Heart left ventricle (tissue), 16 donors: ENCODE results near the gene CFTR. TPM values are rescaled to one million over a fixed set of nuclear protein-coding genes. Genes with fewer than 3 reads are reported as not detected.

Source experiments
- ATAC-seq, 4 donors: fragments of 200-7000 bp; cut with Tn5 transposase; one replicate each; pipeline ENCODE4 v1.9.1; 2020 to 2022; ENCODE audit warnings: moderate library complexity in 4 of 4, mild to moderate bottlenecking in 3 of 4, moderate number of reproducible peaks in 1 of 4
- DNase-seq, 5 donors: peaks; one replicate each; pipeline ENCODE4 v3.0.0-alpha.2; 2020
- H3K27ac ChIP-seq, 12 donors: fragments of 200-600 bp; sonication (generic) in 4 of 12; one replicate each; pipeline versions ENCODE4 v1.5.0 to v1.8.0; 2016 to 2022; ENCODE audit warnings: mild to moderate bottlenecking in 2 of 12
- H3K27me3 ChIP-seq, 9 donors: fragments of 200-600 bp; sonication (generic) in 2 of 9; one replicate each; pipeline versions ENCODE4 v1.5.1 to v1.8.0; 2016 to 2022; ENCODE audit warnings: mild to moderate bottlenecking in 3 of 9
- H3K36me3 ChIP-seq, 9 donors: fragments of 200-600 bp; sonication (generic) in 2 of 9; one replicate each; pipeline versions ENCODE4 v1.5.0 to v1.8.0; 2018 to 2022; ENCODE audit warnings: mild to moderate bottlenecking in 2 of 9
- H3K4me1 ChIP-seq, 12 donors: fragments of 200-600 bp; sonication (generic) in 4 of 12; one replicate each; pipeline versions ENCODE4 v1.5.0 to v1.8.0; 2016 to 2022; ENCODE audit warnings: mild to moderate bottlenecking in 3 of 12
- H3K4me3 ChIP-seq, 12 donors: fragments of 200-600 bp; sonication (generic) in 4 of 12; one replicate each; pipeline versions ENCODE4 v1.5.0 to v1.8.0; 2017 to 2022; ENCODE audit warnings: mild to moderate bottlenecking in 9 of 12, moderate library complexity in 4 of 12
- H3K9me3 ChIP-seq, 12 donors: fragments of 200-600 bp; sonication (generic) in 4 of 12; one replicate each; pipeline versions ENCODE4 v1.5.0 to v1.8.0; 2016 to 2022; ENCODE audit warnings: mild to moderate bottlenecking in 1 of 12
- CTCF ChIP-seq, 12 donors: fragments of 200-600 bp; sonication (generic) in 4 of 12; IDR thresholded peaks; one replicate each; pipeline versions ENCODE4 v1.5.0 to v1.8.0; 2018 to 2022; ENCODE audit warnings: antibody characterized with exemption in 12 of 12, mild to moderate bottlenecking in 5 of 12
- POLR2A ChIP-seq, 2 donors: fragments of 450-650 bp; IDR thresholded peaks; one replicate each; pipeline ENCODE4 v1.6.1; 2017; ENCODE audit warnings: antibody characterized with exemption in 2 of 2, mild to moderate bottlenecking in 2 of 2, moderate library complexity in 2 of 2
- WGBS, 4 donors: extraction: QIAGEN DNeasy Blood & Tissue Kit in 2 of 4; methylation state at CpG; one replicate each; pipeline versions ENCODE4 v1.1.5 to v1.1.7; 2013 to 2018; 5-methylcytosine and 5-hydroxymethylcytosine counted together
- intact Hi-C, 10 donors: fragments of 100-400 bp; cut with DNase I; formaldehyde crosslinking; loops; one replicate each; pipeline versions ENCODE4 v1.11.1 to v1.14.2; 2022
- polyA plus RNA-seq, 2 donors: library from polyadenylated mRNA; stranded (reverse); fragments of 200-250 nt; gene quantifications; one replicate each; pipeline ENCODE4 v1.2.3, GENCODE V29; 2013
- total RNA-seq, 9 donors: library from RNA; depleted of rRNA in 2 of 9; stranded (reverse); fragments of >200 nt in 2 of 9; fragmentation: NEBNext Ultra II Directional in 3 of 9; extraction: Animal tissue kit (Norgen Biotek cat#: 25700) in 3 of 9; gene quantifications; one replicate each; pipeline versions ENCODE4 v1.1.0 to v1.2.4, GENCODE V29; 2016 to 2023
- donor health status: ischemic (EF 13 %, LVEDD 7.1; RV severe dilation, severe dysfunction).
- donor health status: healthy with polysubstance abuse.
- donor health status: DM: no; HTN: yes; CAD: no.
- donor health status: DM: no; HTN: no; CAD: no.
- donor health status: ischemic (EF 25% LVEDD 6.9; RV normal size, moderate dysfunction).
- donor health status: ischemic (EF 25% LVEDD 5.7; RV mildly dilated, moderate dysfunction).
- donor health status: healthy.
- donor health status: DM: yes; HTN: yes; CAD: no.
- donor health status: ischemic (EF 35%, LVEDD 5.7; RV mildly dilated, moderate dysfunction).
- donor health status: nonischemic (EF 11% LVEDD 7.7; RV severe dilation, severe dysfunction).
- donor health status: DM: yes; HTN: yes; CAD: no.
- donor health status: PGD.
- donor health status: ischemic (EF 29% LVEDD 5.4; RV normal size, mild dysfunction).
- donor health status: nonischemic (EF 23%, LVEDD 6.1; RV moderate dilation, normal function).

Gene CFTR
- total and polyA plus RNA-seq, 11 donors, result 0.04 to 1.3 (median 0.25) TPM

GRCh38 chr7:117674617-117675016 is 194.8 kb downstream of the CFTR start:
- ATAC-seq, result no peak
- Histone ChIP-seq H3K36me3 (no peaks in the 10 kb centered on the region), H3K4me1 (no peaks in the 10 kb centered on the region), H3K27ac (no peak overlapping the region), H3K27me3 (peaks cover 0 to 6% (median 0%) of the 10 kb centered on the region in 9 donors), H3K4me3 (no peak overlapping the region), H3K9me3 (no peaks in the 10 kb centered on the region)
- intact Hi-C loops, result loop anchor here in 3 of 10 donors (2.0 to 5.0 kb wide), 2 partner anchors 216 to 217 kb away; no protein-coding TSS in a partner anchor
- DNase-seq, result no peak
- 10 to 13% (median 12%) methylated on average over 3 of the region's 3 CpGs for WGBS, 4 donors
- no peak for TF ChIP-seq POLR2A (IDR thresholded peaks at IDR 0.05)
- no peak for TF ChIP-seq CTCF (IDR thresholded peaks at IDR 0.05)

- Histone ChIP-seq H3K27me3 (peaks cover 0 to 6% (median 0%) of the 10 kb centered on the region in 9 donors), H3K36me3 (no peaks in the 10 kb centered on the region), H3K4me3 (no peak overlapping the region), H3K27ac (no peak overlapping the region), H3K9me3 (no peaks in the 10 kb centered on the region), H3K4me1 (no peaks in the 10 kb centered on the region)
- intact Hi-C loops, result loop anchor here in 2 of 10 donors (2.0 to 5.0 kb wide), 2 partner anchors 217 to 218 kb away; no protein-coding TSS in a partner anchor
- WGBS, 4 donors, result 63 to 76% (median 64%) methylated on average over 3 of the region's 3 CpGs
- DNase-seq (no peak), ATAC-seq (no peak)
- TF ChIP-seq CTCF (IDR thresholded peaks at IDR 0.05), result no peak
- TF ChIP-seq POLR2A (IDR thresholded peaks at IDR 0.05), result no peak
Observed at GRCh38 chr7:117675497-117676435, 195.9 kb downstream of the CFTR start.

DNA sequence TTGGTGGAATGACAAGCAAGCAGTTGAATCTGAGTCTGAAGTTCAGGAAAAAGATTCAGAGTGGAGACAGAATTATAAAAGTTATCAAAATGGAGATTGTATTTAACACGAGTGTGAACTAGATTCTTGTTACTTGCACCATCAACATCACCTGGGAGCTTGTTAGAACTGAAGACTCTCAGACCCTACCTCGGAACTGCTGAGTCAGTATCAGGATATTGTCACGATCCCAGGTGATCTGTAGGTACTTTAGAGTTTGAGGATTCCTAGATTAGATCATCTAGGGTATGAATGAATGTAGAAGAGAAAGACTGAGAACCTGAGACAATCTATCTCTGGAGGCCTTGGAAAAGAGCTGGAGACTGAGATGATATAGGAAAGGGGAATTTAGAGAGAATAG is 199.3 kb downstream of the CFTR start:
- TF ChIP-seq CTCF (IDR thresholded peaks at IDR 0.05), result no peak
- DNase-seq (no peak), ATAC-seq (no peak)
- H3K27me3 ChIP-seq, result peaks cover 0 to 6% (median 0%) of the 10 kb centered on the region in 9 donors
- no peak overlapping the region for H3K4me3 ChIP-seq
- no peak overlapping the region for H3K27ac ChIP-seq
- intact Hi-C loops, result loop anchor here in 1 of 10 donors (5.0 kb wide), 1 partner anchor 222 kb away; no protein-coding TSS in a partner anchor
- 74 to 88% (median 82%) methylated on average over 3 of the region's 3 CpGs for WGBS, 4 donors
- H3K36me3 ChIP-seq, result no peaks in the 10 kb centered on the region
- H3K4me1 ChIP-seq, result no peaks in the 10 kb centered on the region
- H3K9me3 ChIP-seq, result no peaks in the 10 kb centered on the region

GRCh38 chr7:117682681-117683385 is 203.0 kb downstream of the CFTR start:
- intact Hi-C loops, result no loop called here
- H3K27ac ChIP-seq, result no peak overlapping the region
- WGBS, 4 donors, result 65 to 79% (median 67%) methylated on average over 5 of the region's 5 CpGs
- H3K27me3 ChIP-seq, result peaks cover 0 to 6% (median 0%) of the 10 kb centered on the region in 9 donors
- H3K36me3 ChIP-seq, result no peaks in the 10 kb centered on the region
- ATAC-seq, result no peak
- no peak for TF ChIP-seq POLR2A (IDR thresholded peaks at IDR 0.05)
- TF ChIP-seq CTCF (IDR thresholded peaks at IDR 0.05), result no peak
- H3K9me3 ChIP-seq, result no peaks in the 10 kb centered on the region
- no peak overlapping the region for H3K4me3 ChIP-seq
- DNase-seq, result no peak
- H3K4me1 ChIP-seq, result no peaks in the 10 kb centered on the region
